HG03342 (cell line): ENCODE measurements around the gene GOLT1A.

Experiments used
- ATAC-seq: cut with Tn5 transposase; IDR thresholded peaks from one replicate; pipeline ENCODE4 v1.9.1; 2021; ENCODE audit warnings: mild to moderate bottlenecking, moderate library complexity; ENCODE audit not compliant: unreplicated experiment

Gene GOLT1A

GRCh38 chr1:204213668-204214662 is at the start of gene GOLT1A:
Gene GOLT1A, minus strand, starts transcription at chr1:204213988. Its CDS starts 82 bp downstream, at chr1:204213906.
- peak; percentile 63 for ATAC-seq

DNA sequence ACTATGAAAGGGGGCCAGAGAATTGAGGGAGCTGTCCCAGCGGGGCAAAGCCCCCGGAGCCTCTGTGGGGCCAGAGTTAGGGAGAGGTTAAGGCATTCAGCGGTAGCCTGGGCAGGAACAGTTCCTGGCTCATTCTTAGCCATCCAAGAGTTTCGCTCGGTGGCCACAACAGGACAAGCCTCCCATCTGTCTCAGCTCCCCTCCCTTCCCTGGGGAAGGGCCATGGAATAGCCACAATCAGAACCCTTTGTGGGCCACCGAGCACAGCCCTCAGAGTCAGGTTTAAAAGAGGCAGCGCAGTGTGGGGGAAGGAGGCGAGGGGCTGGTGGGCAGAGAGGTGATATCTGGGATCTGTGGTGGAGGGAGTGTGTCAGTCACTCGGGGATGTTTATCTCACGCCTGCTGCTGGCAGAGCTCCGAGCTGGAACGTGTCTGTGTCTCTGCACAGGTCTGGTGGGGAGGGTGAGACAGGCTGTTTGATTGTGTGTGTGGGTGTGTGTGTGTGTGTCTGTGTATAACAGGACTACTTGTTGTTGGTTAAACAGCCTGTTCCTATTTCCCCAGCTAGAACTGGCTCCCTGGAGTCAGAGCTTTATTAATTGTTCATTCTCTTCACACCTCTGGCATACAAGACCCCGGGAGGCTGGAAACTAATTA is 49.6 kb upstream of the GOLT1A start:
- ATAC-seq = no peak

DNA sequence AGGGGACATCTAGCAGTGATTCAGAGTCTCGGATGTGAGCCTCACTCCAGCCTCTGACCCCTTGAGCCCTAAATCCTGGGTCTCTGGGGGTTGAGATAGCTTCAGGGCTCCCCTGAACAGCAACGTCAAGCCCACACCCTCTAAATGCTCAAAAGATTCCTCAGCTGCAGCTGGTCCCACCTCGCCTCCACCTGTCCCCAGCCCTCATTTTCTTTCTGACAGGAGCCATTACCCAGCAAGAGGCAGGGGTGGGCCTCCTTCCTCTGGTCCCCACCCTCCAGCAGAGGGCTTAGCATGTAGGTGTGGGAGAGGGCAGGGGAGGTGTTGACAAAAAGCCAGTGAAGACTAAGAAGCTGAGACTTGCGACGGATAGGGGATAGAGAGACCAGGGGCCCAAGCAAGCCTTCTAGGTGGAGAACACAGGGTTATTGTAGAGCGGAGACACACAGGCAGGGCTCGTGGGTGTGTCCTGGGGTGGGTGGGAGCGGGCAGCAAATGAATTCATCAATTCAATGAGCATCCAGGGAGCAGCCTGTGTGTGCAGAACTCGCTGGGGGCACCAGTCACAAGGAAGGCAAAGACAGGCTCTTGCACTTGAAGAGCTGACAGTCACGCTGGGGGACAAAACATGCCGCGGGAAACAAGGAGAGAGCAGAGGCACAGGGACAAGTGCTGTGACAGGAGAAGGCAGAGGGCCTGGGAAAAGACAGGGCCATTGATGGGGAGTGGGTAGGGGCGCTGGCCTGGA is 48.9 kb upstream of the GOLT1A start:
- no peak for ATAC-seq

GRCh38 chr1:204261746-204262505 is 48.1 kb upstream of the GOLT1A start:
- no peak for ATAC-seq

GRCh38 chr1:204261266-204261665 is 47.5 kb upstream of the GOLT1A start:
- ATAC-seq = no peak

- no peak for ATAC-seq
Measured at GRCh38 chr1:204260601-204261197, 46.9 kb upstream of the GOLT1A start.

DNA sequence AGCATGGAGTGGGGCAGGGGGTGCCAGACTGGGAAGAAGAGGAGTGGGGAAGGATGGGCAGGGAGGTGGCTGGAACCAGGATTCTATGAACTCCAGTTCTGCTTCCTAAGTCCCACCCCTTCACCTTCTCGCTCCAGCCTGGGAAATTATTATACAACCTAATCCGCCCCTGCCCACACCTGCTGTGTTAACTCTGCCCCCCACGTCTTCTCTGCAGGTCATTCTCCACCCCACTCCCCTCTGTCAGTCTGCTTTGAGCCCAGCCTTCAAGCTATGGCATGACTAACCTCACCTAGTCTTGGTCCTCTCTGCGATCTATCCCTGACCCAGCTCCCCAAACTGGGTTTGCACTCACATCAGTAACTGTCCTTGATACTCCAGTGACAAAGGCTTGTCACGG is 46.0 kb upstream of the GOLT1A start:
- no peak for ATAC-seq

DNA sequence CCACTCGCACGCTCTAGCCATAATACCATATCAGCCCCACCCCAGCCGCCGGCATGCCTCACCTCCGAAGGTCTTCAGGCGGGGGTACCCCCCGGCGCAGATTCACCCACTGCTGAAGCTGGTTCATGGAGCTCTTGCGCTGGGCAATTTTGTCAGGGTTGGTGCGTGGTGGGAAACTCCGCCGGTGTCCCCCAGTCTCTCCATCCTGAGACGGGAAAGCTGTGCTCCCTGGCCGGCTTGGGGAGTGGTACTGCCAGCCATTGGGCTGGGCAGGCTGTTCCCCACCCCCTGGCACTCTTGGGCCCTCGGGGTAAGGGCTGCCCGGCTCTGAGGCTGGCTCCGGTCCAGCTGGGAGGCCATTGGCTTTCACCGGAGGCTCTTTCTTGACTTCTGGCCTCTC is 45.4 kb upstream of the GOLT1A start:
- no peak for ATAC-seq

GRCh38 chr1:204258213-204259115 is 44.7 kb upstream of the GOLT1A start:
- no peak for ATAC-seq

GRCh38 chr1:204257446-204257845 is 43.7 kb upstream of the GOLT1A start:
- ATAC-seq = no peak

- no peak for ATAC-seq
Measured at GRCh38 chr1:204256531-204256930, 42.7 kb upstream of the GOLT1A start.

GRCh38 chr1:204255966-204256365 is 42.2 kb upstream of the GOLT1A start:
- no peak for ATAC-seq

DNA sequence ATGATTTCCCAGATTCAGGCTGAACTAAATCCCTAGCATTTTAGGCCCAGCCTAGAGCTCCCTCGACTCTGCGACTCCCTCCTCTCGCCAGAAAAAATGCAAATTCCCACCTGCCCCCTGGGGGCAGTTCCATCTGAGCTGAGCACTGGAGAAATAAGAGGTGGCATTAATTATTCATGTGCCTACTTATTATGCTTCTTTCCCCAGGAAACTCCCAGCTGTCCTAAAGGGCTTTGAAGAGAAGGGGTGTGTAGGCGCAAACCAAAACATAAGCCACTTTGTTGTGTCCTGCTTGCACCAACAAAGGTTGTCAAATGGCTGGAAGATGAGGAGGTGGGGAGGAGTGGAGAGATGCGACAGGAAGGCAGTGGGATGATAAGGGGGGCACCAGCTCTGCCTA is 41.4 kb upstream of the GOLT1A start:
- no peak for ATAC-seq

DNA sequence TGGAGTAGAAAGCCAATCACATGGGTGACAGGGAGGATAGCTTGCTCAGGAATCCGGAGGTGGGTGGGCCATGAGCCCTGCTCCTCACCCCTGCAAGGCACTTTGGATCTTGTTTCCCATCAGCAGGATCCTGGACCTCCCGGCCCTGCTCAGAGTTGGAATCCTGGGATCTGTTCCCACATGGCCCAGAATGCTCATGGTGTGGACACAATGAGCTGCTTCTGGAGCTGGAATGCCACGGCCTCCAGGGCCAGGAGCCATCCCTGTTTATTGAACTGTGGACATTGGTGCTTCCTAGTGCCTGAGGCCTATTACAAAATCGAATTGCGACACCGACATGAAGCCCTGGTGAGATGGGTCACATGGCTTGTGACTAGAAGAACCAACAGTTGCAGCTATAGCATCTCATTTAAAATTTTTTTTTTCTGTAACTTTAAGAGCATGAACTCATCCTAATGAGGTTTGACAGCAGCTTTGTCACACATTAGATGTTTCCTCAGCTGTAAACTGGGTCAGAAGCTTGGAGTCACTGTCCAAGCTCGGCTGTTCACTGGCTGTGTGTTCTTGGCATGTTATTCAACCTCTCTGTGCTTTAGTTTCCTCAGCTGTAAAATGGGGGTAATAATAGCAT is 40.4 kb upstream of the GOLT1A start:
- ATAC-seq = no peak

GRCh38 chr1:204251926-204252689 is 38.3 kb upstream of the GOLT1A start:
- no peak for ATAC-seq

- no peak for ATAC-seq
Measured at GRCh38 chr1:204251286-204251685, 37.5 kb upstream of the GOLT1A start.

DNA sequence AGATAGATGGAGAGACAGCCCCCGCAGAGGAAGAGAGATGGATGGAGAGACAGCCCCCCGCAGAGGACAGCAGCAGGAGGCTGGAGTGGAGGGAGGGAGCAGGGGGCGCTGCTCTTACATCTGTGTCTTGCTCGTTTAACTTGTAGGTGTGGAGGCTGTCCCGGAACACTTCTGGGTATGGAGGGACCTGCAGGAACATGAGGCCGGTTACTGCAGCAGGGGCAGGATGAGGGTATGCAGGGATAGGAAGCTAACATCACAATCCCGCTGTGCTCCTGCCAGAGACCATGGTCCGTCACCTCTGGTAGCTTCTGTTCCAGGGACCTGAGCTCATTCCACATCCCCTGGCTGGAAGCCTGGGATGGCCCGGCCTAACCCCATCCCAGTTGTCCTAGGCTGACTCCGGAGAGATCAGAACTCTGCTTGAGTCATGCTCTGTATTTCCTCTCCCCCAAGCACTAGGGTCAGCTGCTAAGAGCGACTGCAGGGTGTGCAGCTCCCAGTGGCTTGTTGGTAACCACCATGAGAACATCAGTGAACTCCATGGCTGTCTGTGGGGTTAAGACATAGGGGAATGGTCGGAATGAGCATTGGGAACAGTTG is 36.7 kb upstream of the GOLT1A start:
- no peak for ATAC-seq
